CD4-positive, alpha-beta T cell treated with Interleukin-15 for 4 hours (primary cell): Measurements from ENCODE around the gene FCER2.
A peak's percentile ranks its signal among the peaks of the same experiment; 100 is the strongest.

Experiments
- DNase-seq: peaks from one replicate; pipeline ENCODE4 v3.0.0-alpha.2; 2020; ENCODE audit warnings: low spot score

FCER2 gene

GRCh38 chr19:7676854-7677253 lies 25.1 kb downstream of the FCER2 start, which contains the start of gene MCEMP1:
Gene MCEMP1, plus strand, starts transcription at chr19:7677090. Its CDS starts 31 bp downstream, at chr19:7677121.
- no peak for DNase-seq

- no peak for DNase-seq
Observed at GRCh38 chr19:7676376-7676775, 25.6 kb downstream of the FCER2 start.

GRCh38 chr19:7674010-7675005 lies 27.6 kb downstream of the FCER2 start:
- peak; percentile 27 for DNase-seq

- no peak for DNase-seq
Observed at GRCh38 chr19:7672522-7672921, 29.4 kb downstream of the FCER2 start.

- DNase-seq = no peak
Observed at GRCh38 chr19:7670790-7671189, 31.1 kb downstream of the FCER2 start.

- no peak for DNase-seq
Observed at GRCh38 chr19:7670150-7670783, 31.7 kb downstream of the FCER2 start.

- DNase-seq = no peak
Observed at GRCh38 chr19:7669641-7670040, 32.3 kb downstream of the FCER2 start.

- no peak for DNase-seq
Observed at GRCh38 chr19:7668842-7669241, 33.1 kb downstream of the FCER2 start, which contains the start of gene RETN. Gene RETN, plus strand, starts transcription at chr19:7669049. Its CDS starts 278 bp downstream, at chr19:7669327.

- no peak for DNase-seq
Observed at GRCh38 chr19:7665076-7665475, 36.9 kb downstream of the FCER2 start.

- DNase-seq = no peak
Observed at GRCh38 chr19:7663706-7664105, 38.2 kb downstream of the FCER2 start.

GRCh38 chr19:7662657-7663056 lies 39.3 kb downstream of the FCER2 start:
- no peak for DNase-seq

- no peak for DNase-seq
Observed at GRCh38 chr19:7661744-7662538, 40.0 kb downstream of the FCER2 start.

- peak; percentile 54 for DNase-seq
Observed at GRCh38 chr19:7658219-7658686, 43.7 kb downstream of the FCER2 start.

- DNase-seq = peak; percentile 17
Observed at GRCh38 chr19:7657131-7657751, 44.7 kb downstream of the FCER2 start.

- no peak for DNase-seq
Observed at GRCh38 chr19:7655581-7655980, 46.4 kb downstream of the FCER2 start.

GRCh38 chr19:7654401-7654800 lies 47.5 kb downstream of the FCER2 start:
- DNase-seq = no peak

- DNase-seq = peak; percentile 87
Observed at GRCh38 chr19:7652061-7652641, 49.8 kb downstream of the FCER2 start.

- no peak for DNase-seq
Observed at GRCh38 chr19:7650148-7650547, 51.8 kb downstream of the FCER2 start.

GRCh38 chr19:7648265-7649014 lies 53.5 kb downstream of the FCER2 start:
- no peak for DNase-seq

GRCh38 chr19:7647156-7647555 lies 54.8 kb downstream of the FCER2 start:
- DNase-seq = no peak

GRCh38 chr19:7646426-7646700 lies 55.6 kb downstream of the FCER2 start:
- DNase-seq = no peak
